HepG2 (cell line): ENCODE measurements around the gene SHISA5. TPM values are rescaled to one million over a fixed set of nuclear protein-coding genes. Genes with fewer than 3 reads are reported as not detected.

Experiments
- RBM22 ChIP-seq: fragments of 200-400 bp; formaldehyde crosslinking; optimal IDR thresholded peaks from 2 replicates; pipeline ENCODE3; 2017; ENCODE audit warnings: mild to moderate bottlenecking, low read length, moderate library complexity
- SMC3 ChIP-seq: IDR thresholded peaks from 2 replicates; pipeline ENCODE4 v1.6.1; 2011; ENCODE audit warnings: low read length, improper control_type of control experiment
- TARDBP ChIP-seq: sonication (generic); formaldehyde crosslinking; IDR thresholded peaks from 2 replicates; pipeline ENCODE4 v1.8.0; 2022; ENCODE audit warnings: mild to moderate bottlenecking, missing genetic modification reagents
- TBX3 ChIP-seq: fragments of 450-650 bp; IDR thresholded peaks from 2 replicates; pipeline ENCODE4 v1.6.1; 2017; ENCODE audit warnings: antibody characterized with exemption, mild to moderate bottlenecking, inconsistent platforms, borderline replicate concordance
- TCF12 ChIP-seq, 2 experiments: fragments of 450-650 bp in 1 of 2; sonication (generic) in 1 of 2; formaldehyde crosslinking in 1 of 2; IDR thresholded peaks; 2 replicates each; pipeline versions ENCODE4 v1.6.1 to v1.8.0; 2017 to 2022; ENCODE audit warnings: antibody characterized with exemption in 1 of 2, mild to moderate bottlenecking in 1 of 2, missing genetic modification reagents in 1 of 2, moderate library complexity in 1 of 2
- TOPORS ChIP-seq: sonication (generic); formaldehyde crosslinking; IDR thresholded peaks from 2 replicates; pipeline ENCODE4 v1.8.0; 2023; ENCODE audit warnings: mild to moderate bottlenecking, missing genetic modification reagents
- TRAFD1 ChIP-seq: sonication (generic); formaldehyde crosslinking; IDR thresholded peaks from 2 replicates; pipeline ENCODE4 v1.5.1; 2020; ENCODE audit warnings: missing genetic modification reagents, mild to moderate bottlenecking, borderline replicate concordance
- U2AF2 ChIP-seq: fragments of 200-400 bp; formaldehyde crosslinking; IDR thresholded peaks from 2 replicates; pipeline ENCODE4 v1.6.1; 2017; ENCODE audit warnings: low read depth, mild to moderate bottlenecking, low read length
- ZBTB2 ChIP-seq: sonication (generic); formaldehyde crosslinking; IDR thresholded peaks from 2 replicates; pipeline ENCODE4 v1.8.0; 2022; ENCODE audit warnings: low read depth, missing genetic modification reagents
- ZBTB33 ChIP-seq: sonication (generic); formaldehyde crosslinking; IDR thresholded peaks from 2 replicates; pipeline ENCODE4 v1.4.0; 2020; ENCODE audit warnings: missing genetic modification reagents
- ZBTB34 ChIP-seq: sonication (generic); formaldehyde crosslinking; IDR thresholded peaks from 2 replicates; pipeline ENCODE4 v1.8.0; 2022; ENCODE audit warnings: mild to moderate bottlenecking, missing genetic modification reagents
- ZNF160 ChIP-seq: sonication (generic); formaldehyde crosslinking; IDR thresholded peaks from 2 replicates; pipeline ENCODE4 v1.8.0; 2022; ENCODE audit warnings: mild to moderate bottlenecking, inconsistent platforms, missing genetic modification reagents
- ZNF207 ChIP-seq: fragments of 450-650 bp; IDR thresholded peaks from 2 replicates; pipeline ENCODE4 v1.6.1; 2016; ENCODE audit warnings: antibody characterized with exemption, borderline replicate concordance
- ZNF281 ChIP-seq: sonication (generic); formaldehyde crosslinking; IDR thresholded peaks from 2 replicates; pipeline ENCODE4 v1.4.0; 2020; ENCODE audit warnings: missing genetic modification reagents, borderline replicate concordance
- ZNF563 ChIP-seq: sonication (generic); formaldehyde crosslinking; IDR thresholded peaks from 2 replicates; pipeline ENCODE4 v1.8.0; 2022; ENCODE audit warnings: mild to moderate bottlenecking, moderate library complexity, missing genetic modification reagents
- ZNF678 ChIP-seq: sonication (generic); formaldehyde crosslinking; IDR thresholded peaks from 2 replicates; pipeline ENCODE4 v1.4.0; 2020; ENCODE audit warnings: mild to moderate bottlenecking, missing genetic modification reagents
- ZNF879 ChIP-seq: sonication (generic); formaldehyde crosslinking; IDR thresholded peaks from 2 replicates; pipeline ENCODE4 v1.8.1; 2023; ENCODE audit warnings: missing genetic modification reagents
- ZNF891 ChIP-seq: sonication (generic); formaldehyde crosslinking; IDR thresholded peaks from 2 replicates; pipeline ENCODE4 v1.5.0; 2020; ENCODE audit warnings: mild to moderate bottlenecking, missing genetic modification reagents
- polyA plus RNA-seq, 8 experiments: library from polyadenylated mRNA; depleted of rRNA in 3 of 8; stranded (reverse) in 7 of 8; unstranded in 1 of 8; fragments of >200 nt; fragmentation: Illumina TruSeq in 4 of 8; extraction: Trizol in 4 of 8; gene quantifications; 2 replicates each; pipeline versions ENCODE4 v1.2.1 to v1.2.3, GENCODE V29; 2011 to 2016; ENCODE audit warnings: low read depth in 4 of 8, missing spikeins in 1 of 8, mixed read lengths in 1 of 8; ENCODE audit not compliant: insufficient read depth in 1 of 8
- total RNA-seq, 5 experiments: library from RNA; depleted of rRNA; stranded (reverse); fragments of >200 nt; fragmentation: Illumina TruSeq; extraction: Trizol; gene quantifications; 2 replicates each; pipeline ENCODE4 v1.2.3, GENCODE V29; 2016; ENCODE audit warnings: low read depth in 1 of 5

The SHISA5 gene
- total and polyA plus RNA-seq, 2 of the 13 experiments (the other 11 are each of a cell fraction or from before 2014, with no cell fraction given): 75.8 to 91.4 TPM

- TF ChIP-seq ZNF207: no peak
- peak; percentile 64; the same call in 1 of the 2 replicates for TF ChIP-seq TARDBP (CRISPR knock-in tag)
- TF ChIP-seq ZNF891 (CRISPR knock-in tag): no peak
- TF ChIP-seq ZNF160 (CRISPR knock-in tag): no peak
- peak; percentile 68; the same call in 1 of the 2 replicates for TF ChIP-seq ZBTB34 (CRISPR knock-in tag)
- TF ChIP-seq TBX3: no peak
- TF ChIP-seq ZNF879 (CRISPR knock-in tag): no peak
- TF ChIP-seq TOPORS (CRISPR knock-in tag): no peak
- no peak for TF ChIP-seq TRAFD1 (CRISPR knock-in tag)
- no peak for TF ChIP-seq ZNF281 (CRISPR knock-in tag)
- TF ChIP-seq ZBTB2 (CRISPR knock-in tag): no peak
- TF ChIP-seq TCF12 (IDR thresholded peaks at IDR 0.05): no peak
- no peak for TF ChIP-seq TCF12 (CRISPR knock-in tag; IDR thresholded peaks at IDR 0.05)
- no peak for TF ChIP-seq U2AF2
- TF ChIP-seq ZBTB33 (CRISPR knock-in tag): peak; percentile 89
- peak; percentile 95 for TF ChIP-seq SMC3
- no peak for TF ChIP-seq ZNF563 (CRISPR knock-in tag)
- no peak for TF ChIP-seq ZNF678 (CRISPR knock-in tag)
- peak; percentile 87 for TF ChIP-seq RBM22
Measured at GRCh38 chr3:48465531-48466378, 38.2 kb downstream of the SHISA5 start (continued).
